H1 (cell line): ENCODE results near the gene C3orf52.

Experiments
- ATF3 ChIP-seq: IDR thresholded peaks from 2 replicates; pipeline ENCODE4 v1.6.1; 2011; ENCODE audit warnings: low read depth, mild to moderate bottlenecking, low read length; ENCODE audit not compliant: insufficient read depth
- CEBPB ChIP-seq: IDR thresholded peaks from 2 replicates; pipeline ENCODE4 v1.6.1; 2012; ENCODE audit warnings: low read depth, low read length
- CTCF ChIP-seq, 3 experiments: IDR thresholded peaks; 1 replicate in 2 of 3; 2 replicates in 1 of 3; pipeline versions ENCODE4 v1.5.1 to v1.6.1; 2011; ENCODE audit warnings: low read length in 3 of 3, mild to moderate bottlenecking in 3 of 3, inconsistent platforms in 2 of 3, low read depth in 1 of 3, moderate library complexity in 1 of 3; ENCODE audit not compliant: insufficient read depth in 1 of 3; ENCODE audit errors: control extremely low read depth in 1 of 3
- JUN ChIP-seq: IDR thresholded peaks from 2 replicates; pipeline ENCODE4 v1.6.1; 2011; ENCODE audit warnings: low read depth, mild to moderate bottlenecking, improper control_type of control experiment, low read length
- KDM5A ChIP-seq: fragments of 200-600 bp; IDR thresholded peaks from 2 replicates; pipeline ENCODE4 v1.7.1; 2012; ENCODE audit warnings: mild to moderate bottlenecking, low read length, inconsistent platforms, mixed read lengths
- PHF8 ChIP-seq: fragments of 200-600 bp; sonication (generic); conservative IDR thresholded peaks from 2 replicates; pipeline ENCODE4 v1.7.1; 2012; ENCODE audit warnings: low read depth, mild to moderate bottlenecking, inconsistent platforms, low read length, moderate library complexity
- POLR2A ChIP-seq, 2 experiments: IDR thresholded peaks; 1 replicate in 1 of 2; 2 replicates in 1 of 2; pipeline ENCODE4 v1.6.1; 2011; ENCODE audit warnings: low read depth in 2 of 2, low read length in 2 of 2, mild to moderate bottlenecking in 2 of 2; ENCODE audit errors: control extremely low read depth in 1 of 2
- POLR2AphosphoS5 ChIP-seq: IDR thresholded peaks from 2 replicates; pipeline ENCODE4 v1.6.1; 2011; ENCODE audit warnings: low read depth, low read length
- SRF ChIP-seq: IDR thresholded peaks from 2 replicates; pipeline ENCODE4 v1.6.1; 2011; ENCODE audit warnings: mild to moderate bottlenecking, low read depth, low read length, moderate library complexity
- TAF1 ChIP-seq: IDR thresholded peaks from 2 replicates; pipeline ENCODE4 v1.6.1; 2011; ENCODE audit warnings: mild to moderate bottlenecking, low read depth, low read length
- TEAD4 ChIP-seq: IDR thresholded peaks from 2 replicates; pipeline ENCODE4 v1.6.1; 2012; ENCODE audit warnings: low read depth, low read length, inconsistent platforms, mixed read lengths
- ZNF274 ChIP-seq: IDR thresholded peaks from 2 replicates; pipeline ENCODE4 v1.7.0; 2012; ENCODE audit warnings: low read length, borderline replicate concordance; ENCODE audit errors: extremely low read depth
- TF ChIP-seq, protein P1 (sequence below): IDR thresholded peaks from 2 replicates; pipeline ENCODE4 v1.6.1; 2012; ENCODE audit warnings: inconsistent platforms
- TF ChIP-seq, protein P2 (sequence below): IDR thresholded peaks from 2 replicates; pipeline ENCODE4 v1.6.1; 2011; ENCODE audit warnings: low read length, improper control_type of control experiment

DNA sequence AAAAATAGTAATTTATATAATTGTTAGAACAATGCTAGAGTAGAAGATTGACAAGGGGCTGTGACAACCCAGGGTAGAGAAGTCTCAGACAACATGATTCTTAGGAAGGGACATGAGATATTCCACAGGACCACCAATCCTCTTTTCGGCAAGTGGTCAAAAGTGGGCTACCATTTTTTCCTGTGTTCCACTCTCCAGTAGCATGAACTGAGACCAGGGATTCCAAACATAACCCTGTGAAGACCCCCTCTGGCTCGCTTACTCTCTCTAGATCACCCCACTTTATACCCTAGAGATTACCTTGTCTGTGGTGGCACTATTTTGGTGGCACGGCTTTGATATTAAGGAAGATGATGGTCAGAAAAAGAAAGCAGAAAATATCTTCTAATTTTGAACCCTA is 45.9 kb downstream of the C3orf52 start:
- TF ChIP-seq, protein P1, sequence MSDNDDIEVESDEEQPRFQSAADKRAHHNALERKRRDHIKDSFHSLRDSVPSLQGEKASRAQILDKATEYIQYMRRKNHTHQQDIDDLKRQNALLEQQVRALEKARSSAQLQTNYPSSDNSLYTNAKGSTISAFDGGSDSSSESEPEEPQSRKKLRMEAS, result no peak
- TF ChIP-seq POLR2AphosphoS5 (no peak), CTCF (IDR thresholded peaks at IDR 0.05; ENCODE audit: control extremely low read depth in 1 of 3, insufficient read depth in 1 of 3, low read depth in 1 of 3, low read length in 3 of 3) (no peak), ATF3 (no peak), JUN (no peak), ZNF274 (no peak), POLR2A (IDR thresholded peaks at IDR 0.05; ENCODE audit: control extremely low read depth in 1 of 2, low read depth in 2 of 2, low read length in 2 of 2) (no peak), TAF1 (no peak), KDM5A (no peak), PHF8 (no peak), CEBPB (no peak), SRF (no peak), TEAD4 (no peak)
- TF ChIP-seq, protein P2, sequence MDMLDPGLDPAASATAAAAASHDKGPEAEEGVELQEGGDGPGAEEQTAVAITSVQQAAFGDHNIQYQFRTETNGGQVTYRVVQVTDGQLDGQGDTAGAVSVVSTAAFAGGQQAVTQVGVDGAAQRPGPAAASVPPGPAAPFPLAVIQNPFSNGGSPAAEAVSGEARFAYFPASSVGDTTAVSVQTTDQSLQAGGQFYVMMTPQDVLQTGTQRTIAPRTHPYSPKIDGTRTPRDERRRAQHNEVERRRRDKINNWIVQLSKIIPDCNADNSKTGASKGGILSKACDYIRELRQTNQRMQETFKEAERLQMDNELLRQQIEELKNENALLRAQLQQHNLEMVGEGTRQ, result no peak
